CD14-positive monocyte (primary cell): Measurements from ENCODE around the gene TJAP1. TPM values are rescaled to one million over a fixed set of nuclear protein-coding genes. Genes with fewer than 3 reads are reported as not detected.
A peak's percentile ranks its signal among the peaks of the same experiment; 100 is the strongest.

Experiments
- DNase-seq, 3 donors: peaks; one replicate each; pipeline ENCODE4 v3.0.0-alpha.2; 2011 to 2022
- H2AFZ ChIP-seq: 2 replicates; pipeline ENCODE4 v1.6.0; 2012; ENCODE audit warnings: mild to moderate bottlenecking, low read depth, low read length, inconsistent platforms; ENCODE audit not compliant: insufficient read depth, poor library complexity, severe bottlenecking
- H3K27ac ChIP-seq, 2 donors: 1 replicate in 1 of 2; 2 replicates in 1 of 2; pipeline ENCODE4 v1.5.1; 2012 to 2013; ENCODE audit warnings: low read length in 2 of 2, control low read depth in 1 of 2, inconsistent platforms in 1 of 2, low read depth in 1 of 2, mild to moderate bottlenecking in 1 of 2
- H3K27me3 ChIP-seq, 2 donors: one replicate each; pipeline versions ENCODE4 v1.6.0 to v1.6.1; 2011 to 2013; ENCODE audit warnings: low read length in 2 of 2; ENCODE audit not compliant: control insufficient read depth in 2 of 2, insufficient read depth in 2 of 2
- H3K36me3 ChIP-seq, 2 donors: replicated peaks in 1 of 2; 1 replicate in 1 of 2; 2 replicates in 1 of 2; pipeline versions ENCODE4 v1.5.1 to v1.6.1; 2012 to 2013; ENCODE audit warnings: low read length in 2 of 2, control low read depth in 1 of 2, inconsistent platforms in 1 of 2, mild to moderate bottlenecking in 1 of 2; ENCODE audit not compliant: insufficient read depth in 2 of 2, control insufficient read depth in 1 of 2
- H3K4me1 ChIP-seq, 2 donors: 1 replicate in 1 of 2; 2 replicates in 1 of 2; pipeline versions ENCODE4 v1.5.1 to v1.6.1; 2012 to 2013; ENCODE audit warnings: low read length in 2 of 2, control low read depth in 1 of 2, inconsistent platforms in 1 of 2, mild to moderate bottlenecking in 1 of 2, moderate library complexity in 1 of 2; ENCODE audit not compliant: insufficient read depth in 2 of 2, control insufficient read depth in 1 of 2
- H3K4me2 ChIP-seq: replicated peaks from 2 replicates; pipeline ENCODE3; 2012; ENCODE audit warnings: low read length, moderate library complexity, mild to moderate bottlenecking; ENCODE audit not compliant: poor library complexity, severe bottlenecking; ENCODE audit errors: extremely low read depth
- H3K4me3 ChIP-seq, 3 experiments: fragments of 200-600 bp in 1 of 3; sonication (generic) in 1 of 3; replicated peaks in 1 of 3; 1 replicate in 2 of 3; 2 replicates in 1 of 3; pipeline ENCODE4 v1.5.1; 2011 to 2013; ENCODE audit warnings: low read length in 3 of 3, mild to moderate bottlenecking in 3 of 3, control low read depth in 2 of 3, low read depth in 2 of 3, inconsistent platforms in 1 of 3, moderate library complexity in 1 of 3
- H3K79me2 ChIP-seq: 2 replicates; pipeline ENCODE4 v1.6.0; 2012; ENCODE audit warnings: mild to moderate bottlenecking, control low read depth, inconsistent platforms, low read length, moderate library complexity; ENCODE audit not compliant: insufficient read depth
- H3K9ac ChIP-seq: 2 replicates; pipeline ENCODE4 v1.6.0; 2017; ENCODE audit warnings: low read length, mild to moderate bottlenecking; ENCODE audit not compliant: insufficient read depth, poor library complexity, severe bottlenecking
- H3K9me3 ChIP-seq, 2 donors: replicated peaks in 1 of 2; 1 replicate in 1 of 2; 2 replicates in 1 of 2; pipeline versions ENCODE4 v1.5.1 to v1.6.1; 2012 to 2013; ENCODE audit warnings: low read length in 2 of 2, control low read depth in 1 of 2; ENCODE audit not compliant: control insufficient read depth in 1 of 2, insufficient read depth in 1 of 2
- H4K20me1 ChIP-seq: 2 replicates; pipeline ENCODE4 v1.6.0; 2012; ENCODE audit warnings: mild to moderate bottlenecking, low read length, control low read depth, moderate library complexity; ENCODE audit not compliant: insufficient read depth
- H3K27ac Mint-ChIP-seq, 7 donors: one replicate each; pipeline ENCODE4 v1.8.0; 2020; ENCODE audit warnings: mild to moderate bottlenecking in 7 of 7, mixed read lengths in 7 of 7, moderate library complexity in 6 of 7, inconsistent platforms in 2 of 7
- H3K27me3 Mint-ChIP-seq, 3 donors: one replicate each; pipeline ENCODE4 v1.8.0; 2021 to 2022; ENCODE audit warnings: low read depth in 3 of 3, mild to moderate bottlenecking in 3 of 3, mixed read lengths in 3 of 3, moderate library complexity in 3 of 3, inconsistent platforms in 1 of 3
- H3K36me3 Mint-ChIP-seq, 2 donors: one replicate each; pipeline ENCODE4 v1.8.0; 2020; ENCODE audit warnings: mixed read lengths in 2 of 2, inconsistent platforms in 1 of 2, mild to moderate bottlenecking in 1 of 2
- H3K4me1 Mint-ChIP-seq: one replicate; pipeline ENCODE4 v1.8.0; 2020; ENCODE audit warnings: mild to moderate bottlenecking, mixed read lengths
- H3K4me3 Mint-ChIP-seq, 2 donors: one replicate each; pipeline ENCODE4 v1.8.0; 2020; ENCODE audit warnings: mild to moderate bottlenecking in 2 of 2, mixed read lengths in 2 of 2, moderate library complexity in 1 of 2
- H3K9me3 Mint-ChIP-seq, 7 donors: one replicate each; pipeline ENCODE4 v1.8.0; 2020 to 2022; ENCODE audit warnings: mixed read lengths in 7 of 7, mild to moderate bottlenecking in 6 of 7, moderate library complexity in 6 of 7, inconsistent platforms in 2 of 7
- CTCF ChIP-seq: fragments of 200-600 bp; IDR thresholded peaks from one replicate; pipeline ENCODE4 v1.8.0; 2022; ENCODE audit warnings: antibody characterized with exemption, mild to moderate bottlenecking
- WGBS: methylation state at CpG from one replicate; pipeline ENCODE4 v1.1.5; 2013; ENCODE audit warnings: missing lambda C conversion rate; ENCODE audit not compliant: insufficient coverage; 5-methylcytosine and 5-hydroxymethylcytosine counted together
- intact Hi-C, 2 donors: fragments of 100-400 bp; cut with micrococcal nuclease; formaldehyde crosslinking; loops; one replicate each; pipeline versions ENCODE4 v1.15.0 to v1.15.1; 2023
- polyA plus RNA-seq, 3 donors: library from polyadenylated mRNA; depleted of rRNA in 1 of 3; unstranded in 2 of 3; stranded (reverse) in 1 of 3; fragments of 300-500 nt in 2 of 3; fragments of >200 nt in 1 of 3; fragmentation: Illumina TruSeq in 2 of 3; gene quantifications; 1 replicate in 2 of 3; 2 replicates in 1 of 3; pipeline ENCODE4 v1.2.3, GENCODE V29; 2012 to 2021

Gene TJAP1
- polyA plus RNA-seq, 3 donors, result 3.2 to 43.4 (median 3.2) TPM

DNA sequence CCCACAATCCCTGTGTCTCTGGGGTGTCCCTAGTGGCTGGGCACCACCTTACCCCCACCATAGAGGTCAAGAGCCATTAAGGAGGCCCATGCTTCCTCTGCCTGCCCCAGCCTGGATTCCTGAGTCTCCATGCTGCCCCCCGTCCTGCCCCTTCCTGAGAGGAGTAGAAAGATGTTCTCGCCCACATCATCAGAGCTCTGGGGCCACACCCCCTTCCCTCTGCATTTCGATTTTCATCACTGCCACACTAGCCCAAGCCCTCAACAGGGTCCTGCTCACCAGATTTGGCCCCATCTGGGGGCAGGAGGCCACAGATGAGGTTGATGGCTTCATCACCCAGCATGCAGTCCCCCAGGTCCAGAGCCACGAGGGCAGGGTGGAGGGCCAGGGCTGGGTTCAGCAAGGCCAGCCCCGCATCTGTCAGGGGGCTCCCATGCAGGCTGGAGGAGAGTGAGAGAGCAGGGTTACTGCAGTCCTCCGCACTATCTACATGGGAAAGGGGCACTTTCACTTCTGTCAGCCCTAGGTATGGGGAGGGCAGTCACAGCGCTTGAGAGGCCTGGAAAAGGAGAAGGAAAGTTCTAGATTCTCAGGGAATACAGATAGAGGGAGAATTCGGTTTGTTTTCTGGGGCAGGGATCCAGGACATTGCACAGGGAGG, 31.2 kb downstream of the TJAP1 start:
- no peak overlapping the region for H3K4me3 ChIP-seq
- Mint-ChIP-seq H3K4me1 (peaks cover 36% of the 10 kb centered on the region), H3K27ac (peak overlapping the region in 3 of 7 donors; percentile 11 to 54 (median 15)), H3K27me3 (peaks cover 22 to 36% (median 23%) of the 10 kb centered on the region in 3 donors), H3K36me3 (peaks cover 49 to 61% of the 10 kb centered on the region in 2 donors), H3K4me3 (peak overlapping the region; percentile 74 to 97), H3K9me3 (peaks cover 0 to 16% (median 0%) of the 10 kb centered on the region in 7 donors)
- no peak for TF ChIP-seq CTCF
- no peaks in the 10 kb centered on the region for H3K79me2 ChIP-seq
- peaks cover 0 to 3% of the 10 kb centered on the region in 2 donors for H3K9me3 ChIP-seq
- H2AFZ ChIP-seq, result no peak overlapping the region
- intact Hi-C loops, result loop anchor here in 1 of 2 donors (5.0 to 10.0 kb wide), 2 partner anchors 154 to 246 kb away; no protein-coding TSS in a partner anchor
- peak overlapping the region; percentile 96 for H3K4me2 ChIP-seq
- WGBS, result 52% methylated on average over 4 of the region's 8 CpGs
- peaks cover 19 to 31% of the 10 kb centered on the region in 2 donors for H3K4me1 ChIP-seq
- peaks cover 37% of the 10 kb centered on the region for H4K20me1 ChIP-seq
- H3K27ac ChIP-seq, result no peak overlapping the region
- H3K9ac ChIP-seq, result no peak overlapping the region
- H3K27me3 ChIP-seq, result peaks cover 11 to 27% of the 10 kb centered on the region in 2 donors
- DNase-seq, result no peak
- peaks cover 45 to 57% of the 10 kb centered on the region in 2 donors for H3K36me3 ChIP-seq

DNA sequence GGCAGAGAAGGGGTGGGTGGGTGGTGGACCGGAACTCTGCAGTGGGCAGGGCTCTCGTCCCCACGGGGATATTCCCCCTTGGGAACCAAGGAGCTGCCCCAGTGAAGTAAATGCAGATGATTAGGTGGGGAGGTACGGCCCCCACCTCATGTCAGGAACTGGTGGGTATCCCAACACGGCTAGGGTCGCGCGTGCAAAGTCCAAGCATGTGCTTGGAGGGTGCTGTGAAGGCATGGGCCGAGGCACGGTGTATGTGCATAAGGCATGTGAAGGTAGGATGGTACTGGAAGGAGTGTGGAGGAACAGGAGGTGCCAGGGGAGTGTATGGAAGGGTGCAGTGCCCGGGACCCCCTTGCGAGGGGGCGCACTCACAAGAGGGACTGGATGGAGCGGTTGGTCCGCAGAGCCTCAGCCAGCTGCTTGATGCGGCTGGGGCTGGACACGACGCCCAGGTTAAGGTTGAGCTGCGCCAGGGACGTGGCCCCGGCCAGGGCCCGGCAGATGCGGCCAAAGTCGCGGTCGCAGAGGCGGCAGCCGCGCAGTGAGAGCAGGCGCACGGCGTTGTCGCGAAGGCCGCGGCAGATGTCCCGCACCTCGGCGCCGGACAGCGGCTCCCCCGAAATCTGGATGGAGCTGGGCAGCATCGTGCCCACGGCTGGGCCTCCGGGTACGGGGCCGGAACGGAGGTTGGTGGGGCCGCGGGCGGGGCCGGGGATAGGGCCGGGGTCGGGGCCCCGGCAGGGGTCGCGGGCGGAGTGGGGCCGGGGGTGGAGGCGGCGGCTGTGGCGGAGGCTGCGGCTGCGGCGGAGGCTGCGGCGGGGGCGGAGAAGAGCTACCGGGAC, 32.0 kb downstream of the TJAP1 start:
- H3K4me2 ChIP-seq, result peak overlapping the region; percentile 96
- H3K4me3 ChIP-seq, result peak overlapping the region in 2 of 3 experiments; percentile 46 to 78
- no peak overlapping the region for H3K27ac ChIP-seq
- no peak for DNase-seq
- peak overlapping the region; percentile 75 for H2AFZ ChIP-seq
- H3K27me3 ChIP-seq, result peaks cover 11 to 27% of the 10 kb centered on the region in 2 donors
- peaks cover 45 to 57% of the 10 kb centered on the region in 2 donors for H3K36me3 ChIP-seq
- no peak for TF ChIP-seq CTCF
- intact Hi-C loops, result loop anchor here in 1 of 2 donors (5.0 to 10.0 kb wide), 2 partner anchors 155 to 247 kb away; no protein-coding TSS in a partner anchor
- H3K9ac ChIP-seq, result peak overlapping the region; percentile 39
- H3K4me1 Mint-ChIP-seq, result peaks cover 37% of the 10 kb centered on the region
- H3K4me1 ChIP-seq, result peaks cover 19 to 31% of the 10 kb centered on the region in 2 donors
- H3K9me3 ChIP-seq, result peaks cover 0 to 3% of the 10 kb centered on the region in 2 donors
- H4K20me1 ChIP-seq, result peaks cover 41% of the 10 kb centered on the region
- peak overlapping the region in 1 of 7 donors; percentile 15 for H3K27ac Mint-ChIP-seq
- peak overlapping the region; percentile 74 to 97 for H3K4me3 Mint-ChIP-seq
- peaks cover 48 to 61% of the 10 kb centered on the region in 2 donors for H3K36me3 Mint-ChIP-seq
- 8% methylated on average over 65 of the region's 69 CpGs for WGBS
- H3K79me2 ChIP-seq, result peaks cover 3% of the 10 kb centered on the region
- H3K27me3 Mint-ChIP-seq, result peaks cover 22 to 36% (median 23%) of the 10 kb centered on the region in 3 donors
- peaks cover 0 to 16% (median 0%) of the 10 kb centered on the region in 7 donors for H3K9me3 Mint-ChIP-seq
